GM21390 (cell line): ENCODE data around the gene NRN1.
"Not testable (repeated sequence)": the region's sequence is repeated elsewhere in the genome, so short reads cannot be mapped to it uniquely, and the experiment has no call there.

Source experiments
- ATAC-seq: cut with Tn5 transposase; IDR thresholded peaks from one replicate; pipeline ENCODE4 v1.9.1; 2021; ENCODE audit not compliant: unreplicated experiment

NRN1 gene

DNA sequence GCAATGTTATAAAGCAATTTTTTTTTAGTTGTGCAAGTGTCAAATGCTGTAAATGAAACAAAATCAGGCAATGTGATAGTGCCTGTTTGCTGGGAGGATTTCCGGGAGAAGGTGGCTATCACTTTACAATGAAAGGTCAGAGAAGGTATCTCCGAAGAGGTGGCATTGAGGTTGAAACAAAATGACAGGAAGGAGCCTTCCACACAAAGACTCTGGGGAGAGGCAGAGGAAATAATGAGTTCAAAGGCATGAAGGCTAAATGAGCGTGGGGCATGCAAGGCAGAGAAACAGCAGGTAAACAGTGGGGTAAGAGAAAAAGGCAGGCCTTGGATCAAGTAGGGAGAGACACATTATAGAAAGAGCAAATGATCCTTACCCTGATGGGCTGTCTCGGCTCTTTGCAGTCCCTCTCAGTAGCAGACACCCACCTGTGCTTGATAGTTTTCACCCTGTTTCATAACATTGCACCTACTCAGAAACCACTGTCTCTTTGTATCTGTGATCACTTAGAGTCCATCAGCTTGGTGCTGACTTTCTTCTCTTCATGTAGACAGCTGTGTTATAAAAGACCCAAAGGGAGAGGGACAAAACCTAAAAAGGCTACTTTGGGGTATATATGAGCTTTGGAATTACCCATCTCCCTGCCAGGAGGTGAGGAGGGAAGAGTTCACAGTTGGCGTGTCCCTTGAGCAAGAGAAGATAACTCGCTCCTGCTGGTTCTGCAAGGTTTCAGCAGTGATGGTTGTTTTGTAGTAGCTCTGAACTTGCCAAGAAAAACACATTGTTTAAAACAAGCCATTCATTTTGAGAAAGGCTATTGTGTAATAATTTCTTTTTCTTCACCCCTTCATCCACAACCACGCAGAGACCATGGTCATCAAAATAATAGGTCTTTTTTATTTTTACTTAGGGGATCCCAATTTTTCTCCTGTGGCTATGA is 22.3 kb downstream of the NRN1 start:
- no peak for ATAC-seq

DNA sequence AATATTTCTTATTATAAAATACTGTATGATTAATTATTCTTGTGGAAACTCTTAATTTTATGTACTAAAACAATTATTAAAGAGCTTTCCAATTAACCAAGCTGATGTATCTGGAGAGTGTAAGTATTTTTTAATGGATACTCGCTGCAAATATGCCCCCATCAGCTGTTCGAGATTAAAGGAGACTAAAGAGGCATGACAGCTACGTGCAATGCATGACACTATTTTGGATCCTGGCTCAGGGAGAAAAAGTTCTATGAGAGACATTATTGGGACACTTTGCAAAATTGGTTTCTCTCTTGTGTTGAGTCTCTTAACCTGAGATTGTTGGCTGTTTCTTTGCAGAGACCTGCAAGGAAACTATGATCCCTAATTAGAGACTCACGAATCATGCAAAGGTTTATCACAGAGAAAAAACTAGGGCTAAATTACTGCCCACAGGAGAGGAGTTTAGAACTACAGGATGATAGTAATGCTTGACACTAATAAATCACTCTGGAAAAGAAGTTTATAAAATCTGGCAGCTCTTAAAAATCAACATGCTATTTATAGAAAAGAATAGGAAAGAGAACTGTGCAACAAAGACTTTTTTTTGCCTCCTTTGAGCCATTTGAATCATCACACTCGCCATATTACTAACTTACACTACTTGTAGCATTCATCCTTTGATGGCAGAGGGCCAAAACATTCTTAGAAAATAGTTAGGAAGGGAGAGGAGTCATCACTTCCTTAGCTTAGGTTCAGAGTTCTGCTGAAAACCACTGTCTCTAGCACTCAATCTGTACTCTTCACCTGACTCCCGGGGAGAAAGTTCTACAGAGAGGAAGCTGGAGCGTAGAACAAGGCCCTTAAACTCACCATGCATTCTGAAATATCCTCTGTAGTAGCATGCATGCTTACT is 25.3 kb downstream of the NRN1 start:
- ATAC-seq = no peak

DNA sequence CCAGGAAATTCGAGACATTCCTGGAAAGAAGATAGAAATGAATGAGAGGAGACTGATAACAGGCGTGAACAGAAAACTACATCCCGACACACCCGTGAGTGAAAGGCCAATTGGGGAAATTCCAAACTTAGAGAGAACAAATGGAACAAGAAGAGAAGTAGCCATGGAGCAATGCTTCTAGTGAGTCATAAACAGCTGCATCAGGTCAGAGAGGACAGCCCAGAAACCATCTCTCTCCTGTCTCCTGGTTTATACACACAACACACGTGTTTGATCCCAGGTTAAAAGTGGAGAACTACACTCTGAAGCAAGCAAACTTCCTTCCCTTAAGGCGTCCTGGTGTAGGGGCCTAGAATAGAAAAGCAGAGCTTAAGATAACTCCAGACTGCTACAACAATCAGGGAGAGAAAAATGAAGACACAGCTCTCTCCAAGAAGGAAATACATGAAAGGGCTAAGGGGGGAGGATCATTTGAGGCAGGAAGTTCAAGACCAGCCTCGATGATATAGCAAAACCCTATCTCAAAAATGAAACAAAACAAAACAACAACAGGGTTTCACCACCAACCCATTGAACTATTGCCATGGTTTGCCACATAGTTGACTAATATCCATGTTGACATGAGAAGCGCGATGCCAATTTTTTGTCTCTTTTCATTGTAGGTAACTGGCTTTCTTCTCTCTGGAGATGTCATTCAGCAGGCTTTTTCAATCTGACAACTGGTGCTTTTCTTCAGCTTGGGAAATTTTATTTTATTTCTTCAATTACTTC is 26.9 kb downstream of the NRN1 start:
- ATAC-seq = no peak

DNA sequence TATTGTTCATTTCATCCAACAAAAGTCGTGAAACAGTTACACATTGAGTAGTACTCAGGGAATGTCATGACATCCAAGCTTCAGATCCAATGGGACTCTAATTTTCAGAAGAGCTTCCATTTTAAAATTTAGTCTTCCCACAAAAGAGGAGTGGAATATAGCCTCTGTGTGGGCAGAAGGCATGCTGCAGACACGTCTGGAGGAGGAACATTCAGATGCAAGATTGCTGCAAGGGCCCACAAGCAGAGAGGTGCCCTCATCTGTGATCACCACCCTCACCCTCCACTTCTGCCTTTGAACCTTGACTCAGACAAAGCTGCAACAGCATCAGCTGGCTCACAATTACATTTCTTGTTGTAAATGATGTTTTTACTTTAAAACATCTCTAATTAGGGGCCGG is 29.9 kb downstream of the NRN1 start:
- ATAC-seq = no peak

DNA sequence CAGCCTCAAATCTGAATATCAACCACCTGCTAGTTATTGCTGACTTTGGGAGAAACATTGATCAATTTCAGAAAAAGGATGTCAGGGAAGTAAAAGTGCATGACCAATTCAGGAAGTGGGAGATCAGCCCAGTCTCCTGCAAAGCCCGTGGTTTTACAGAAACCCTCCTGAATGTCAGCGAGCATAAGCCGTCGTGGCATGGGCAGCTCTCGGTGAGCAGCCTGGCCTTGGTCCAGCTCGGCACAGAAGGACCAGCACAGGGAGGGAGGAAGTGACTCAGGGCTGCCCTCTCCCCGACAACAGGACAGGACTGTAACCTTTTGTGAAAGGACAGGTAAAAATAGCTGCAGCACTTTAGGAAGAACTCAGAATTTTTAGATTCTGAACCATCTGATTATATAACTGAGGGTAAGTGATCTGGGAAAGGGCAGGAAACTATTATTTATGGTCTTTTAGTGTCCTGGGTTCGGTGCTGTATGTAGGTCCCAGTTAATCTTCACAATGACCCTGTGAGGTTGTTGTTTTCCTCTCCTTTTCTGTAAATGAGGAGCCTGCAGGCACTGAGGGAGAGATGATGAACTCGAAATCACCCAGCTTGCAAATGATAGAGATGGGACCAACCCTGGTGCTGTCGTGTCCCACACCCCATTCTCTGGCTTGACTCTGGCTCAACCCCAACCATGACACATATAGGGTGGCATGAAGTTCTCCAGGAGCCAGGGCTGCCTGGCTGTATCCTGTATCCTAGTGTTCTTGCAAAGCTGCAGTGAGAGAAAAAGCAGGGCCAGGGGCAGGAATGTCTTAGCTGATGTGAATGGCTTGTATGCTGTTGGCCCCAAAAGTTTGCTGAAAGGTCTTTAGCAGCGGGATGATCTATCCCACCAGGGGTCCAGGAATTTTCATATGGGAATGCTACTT is 37.6 kb downstream of the NRN1 start:
- no peak for ATAC-seq

DNA sequence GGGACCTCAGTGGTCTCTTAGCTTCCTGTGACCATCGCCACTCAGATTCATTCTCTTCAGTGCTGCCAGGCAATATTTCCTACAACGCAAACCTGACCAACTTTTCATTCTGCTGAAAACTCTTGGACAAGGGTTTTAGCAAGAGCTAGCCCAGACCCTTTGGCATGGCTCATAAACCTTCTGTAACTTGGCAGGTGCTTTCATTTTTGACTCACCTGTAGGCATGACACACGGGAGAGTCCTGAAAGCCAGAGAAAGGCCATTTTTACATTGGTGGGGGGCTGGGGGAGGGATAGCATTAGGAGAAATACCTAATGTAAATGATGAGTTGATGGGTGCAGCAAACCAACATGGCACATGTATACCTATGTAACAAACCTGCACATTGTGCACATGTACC is 38.7 kb downstream of the NRN1 start:
- not testable (repeated sequence) for ATAC-seq

DNA sequence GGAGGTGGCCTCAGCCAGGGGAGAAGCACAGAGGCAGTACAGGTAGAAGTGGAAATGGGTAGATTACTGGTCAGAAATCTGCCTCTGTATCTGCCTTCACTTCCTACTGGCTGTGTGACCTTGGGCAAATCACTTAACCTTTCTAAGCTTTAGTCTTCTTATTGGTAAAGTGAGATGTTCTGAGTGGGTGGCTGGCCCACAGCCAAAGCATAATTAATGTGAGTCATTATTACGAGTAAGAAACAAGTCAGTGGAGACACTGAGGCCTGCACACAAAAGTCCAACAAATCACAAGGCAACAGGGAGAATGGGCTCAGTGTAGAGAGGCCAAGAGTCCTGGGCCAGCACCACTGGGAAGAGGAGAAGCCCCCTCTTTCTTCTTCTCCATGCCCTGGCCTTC is 39.1 kb downstream of the NRN1 start:
- no peak for ATAC-seq

DNA sequence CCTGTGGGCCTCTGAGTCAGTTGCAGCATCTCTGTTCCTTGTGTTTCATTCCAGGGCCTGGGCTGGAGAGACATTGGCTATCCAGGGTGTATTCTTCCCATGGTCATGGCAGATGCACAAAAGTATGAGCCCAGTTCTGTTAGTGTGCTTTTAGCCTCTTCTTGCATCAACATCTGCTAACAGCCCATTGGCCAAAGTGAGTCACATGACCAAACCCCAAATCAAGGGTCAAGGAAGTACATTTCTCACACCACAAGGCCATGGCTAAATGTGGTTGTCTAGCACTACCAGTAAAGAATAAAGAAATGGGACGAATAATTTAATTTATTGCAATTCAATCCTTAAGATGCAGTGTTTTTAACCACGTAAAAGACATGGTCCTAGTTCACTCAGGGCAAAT is 43.9 kb downstream of the NRN1 start:
- ATAC-seq = no peak

DNA sequence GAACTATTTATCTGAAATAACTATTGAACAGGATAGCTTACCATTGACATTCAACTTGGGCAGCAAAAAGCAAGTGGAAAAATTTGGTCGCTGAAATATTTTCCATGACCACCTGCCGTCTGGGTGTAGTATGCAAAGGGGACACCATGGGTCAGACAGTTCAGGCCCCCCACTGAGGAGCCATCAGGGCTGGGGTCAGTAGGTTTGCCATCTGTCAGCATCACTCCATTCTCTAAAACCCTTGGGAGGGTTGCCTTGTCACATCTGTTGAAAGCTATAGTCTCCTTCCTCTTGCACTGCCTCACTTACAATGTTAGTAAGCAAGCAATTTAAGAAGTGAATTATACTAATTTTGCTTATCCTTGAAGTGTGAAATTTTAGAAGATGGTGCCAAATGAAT is 44.9 kb downstream of the NRN1 start:
- no peak for ATAC-seq

DNA sequence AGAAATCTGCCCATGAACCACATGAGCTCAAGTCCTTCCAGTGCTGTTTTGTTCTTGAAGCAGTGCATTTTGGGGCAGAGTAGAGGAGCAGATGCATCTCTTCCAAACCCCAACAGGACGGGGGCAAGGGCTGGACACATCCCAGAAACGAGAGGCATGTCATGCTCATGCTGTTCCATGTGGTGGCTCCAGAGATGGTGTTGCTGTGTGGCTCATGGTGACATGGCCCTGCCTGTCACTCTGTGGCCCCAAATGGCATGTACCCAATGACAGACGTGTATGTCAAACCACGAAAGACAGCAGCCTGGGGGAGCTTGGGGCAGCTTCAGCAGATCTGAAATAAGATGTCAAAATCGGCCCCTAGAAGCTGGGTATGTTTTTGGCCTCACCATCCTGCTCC is 46.3 kb downstream of the NRN1 start:
- ATAC-seq = no peak

DNA sequence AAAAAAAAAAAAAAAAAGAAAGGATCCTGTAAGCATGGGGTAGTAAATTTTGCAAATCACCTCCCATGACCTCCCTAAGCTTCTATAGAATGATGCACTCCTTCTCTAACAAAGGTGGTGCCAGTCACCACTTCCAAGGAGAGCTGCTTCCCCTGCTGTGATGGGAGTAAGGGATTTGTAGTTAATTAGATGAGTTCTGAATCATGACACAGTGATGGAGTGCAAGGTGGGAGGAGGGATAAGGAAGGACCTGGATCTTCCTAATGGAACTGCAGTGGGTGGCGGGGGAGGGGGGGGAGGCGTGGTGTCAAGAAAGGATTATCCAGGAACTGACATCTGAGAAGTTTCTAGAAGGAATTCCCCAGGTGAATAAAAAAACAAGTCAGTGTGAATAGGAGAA is 47.8 kb downstream of the NRN1 start:
- no peak for ATAC-seq

DNA sequence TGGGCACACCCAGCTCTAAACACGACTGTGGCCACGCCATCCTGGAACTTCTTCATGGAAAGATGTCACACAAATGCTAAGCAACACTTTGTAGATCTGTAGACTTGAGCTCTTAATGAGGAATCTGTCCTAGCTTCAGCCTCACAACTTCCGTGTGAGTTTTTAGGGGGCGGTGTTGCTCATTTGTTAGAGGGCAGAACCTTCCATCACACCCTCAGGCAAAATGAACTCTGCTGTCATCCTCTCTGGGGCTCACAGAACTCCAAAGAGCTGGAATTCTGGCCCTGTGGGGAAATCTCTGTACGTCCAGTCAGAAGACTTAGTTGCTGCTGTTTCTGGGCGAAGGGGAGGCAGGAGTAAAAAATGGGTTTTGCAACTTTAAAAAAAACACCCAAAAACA is 49.8 kb downstream of the NRN1 start:
- ATAC-seq = no peak

DNA sequence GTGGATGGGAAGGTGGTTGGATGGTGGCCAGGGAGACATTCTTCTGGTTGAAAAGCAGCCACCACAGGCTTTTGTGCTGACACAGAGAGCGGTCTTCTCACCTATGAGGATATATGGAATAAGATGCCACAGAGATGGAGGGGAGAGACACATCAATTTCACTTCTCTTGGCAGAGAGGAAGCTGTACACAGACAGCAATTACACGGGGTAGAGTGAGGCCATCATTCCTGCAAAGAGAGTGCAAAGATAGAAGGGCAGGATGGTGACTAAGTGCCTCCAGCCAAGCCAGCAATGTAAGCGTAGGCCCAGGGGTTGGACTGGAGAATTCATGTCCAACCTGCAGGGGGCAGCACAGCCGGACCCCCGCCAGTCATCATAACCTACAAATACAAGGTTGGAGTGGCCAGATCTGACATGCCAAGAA is 56.4 kb downstream of the NRN1 start:
- ATAC-seq = no peak
